ENCODE results near the gene KLK12.
"Not testable (repeated sequence)": the region's sequence is repeated elsewhere in the genome, so short reads cannot be mapped to it uniquely, and the experiment has no call there.

The KLK12 gene

GRCh38 chr19:50992666-50993035, 42.2 kb downstream of the KLK12 start:
- no peak overlapping the region for H3K4me3 ChIP-seq (ENCODE audit: low read depth, low read length)
- no peak for TF ChIP-seq CTCF (IDR thresholded peaks at IDR 0.05; ENCODE audit: borderline replicate concordance, insufficient read depth, low read depth, low read length)

GRCh38 chr19:50984416-50984815, 50.4 kb downstream of the KLK12 start:
- not testable (repeated sequence) for H3K4me3 ChIP-seq (ENCODE audit: low read depth, low read length)

GRCh38 chr19:50983625-50984292, 51.0 kb downstream of the KLK12 start, which contains the start of gene KLK7:
TSS of gene KLK7 (minus strand) at chr19:50983917. CDS start at chr19:50982399, 1,518 bp downstream.
- no peak within 1 kb of the TSS for H3K4me3 ChIP-seq (ENCODE audit: low read depth, low read length)
- TF ChIP-seq CTCF (IDR thresholded peaks at IDR 0.05; ENCODE audit: borderline replicate concordance, insufficient read depth, low read depth, low read length) = no peak

GRCh38 chr19:50982186-50982585, 52.6 kb downstream of the KLK12 start:
- TF ChIP-seq CTCF (IDR thresholded peaks at IDR 0.05; ENCODE audit: borderline replicate concordance, insufficient read depth, low read depth, low read length) = no peak
- H3K4me3 ChIP-seq (ENCODE audit: low read depth, low read length) = no peak overlapping the region

- no peak for TF ChIP-seq CTCF (IDR thresholded peaks at IDR 0.05; ENCODE audit: borderline replicate concordance, insufficient read depth, low read depth, low read length)
Measured at GRCh38 chr19:50981587-50982146, 53.1 kb downstream of the KLK12 start.

GRCh38 chr19:50980208-50980607, 54.6 kb downstream of the KLK12 start:
- no peak overlapping the region for H3K4me3 ChIP-seq (ENCODE audit: low read depth, low read length)
- no peak for TF ChIP-seq CTCF (IDR thresholded peaks at IDR 0.05; ENCODE audit: borderline replicate concordance, insufficient read depth, low read depth, low read length)

More at GRCh38 chr19:50981587-50982146, 53.1 kb downstream of the KLK12 start:
- H3K4me3 ChIP-seq (ENCODE audit: low read depth, low read length) = no peak overlapping the region

GRCh38 chr19:50979758-50980157, 55.0 kb downstream of the KLK12 start:
- H3K4me3 ChIP-seq (ENCODE audit: low read depth, low read length) = no peak overlapping the region
- no peak for TF ChIP-seq CTCF (IDR thresholded peaks at IDR 0.05; ENCODE audit: borderline replicate concordance, insufficient read depth, low read depth, low read length)
